ENCODE measurements around the gene SEPHS1. TPM values are rescaled to one million over a fixed set of nuclear protein-coding genes. Genes with fewer than 3 reads are reported as not detected.

The SEPHS1 gene
- polyA plus RNA-seq, 1 experiment = 76.9 TPM

DNA sequence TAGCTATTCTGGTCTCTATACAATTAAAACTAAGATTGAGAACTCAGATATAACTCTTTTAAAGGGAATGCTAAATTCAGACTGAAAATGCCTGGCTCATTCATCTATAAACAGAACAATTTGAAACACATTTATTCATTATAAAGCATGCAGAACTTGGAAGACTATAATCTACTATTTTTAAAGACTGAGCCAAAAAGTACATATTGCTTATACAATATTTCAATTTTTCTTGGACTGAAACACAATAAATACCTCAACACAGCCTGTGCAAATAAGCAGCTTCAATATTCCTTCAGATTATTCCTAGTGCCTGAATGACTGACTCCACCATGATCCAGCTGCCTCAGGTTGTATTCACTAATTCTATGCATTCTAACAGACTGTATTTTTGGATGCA is 32.7 kb downstream of the SEPHS1 start:
- Histone ChIP-seq H3K27ac (ENCODE audit: low read depth, low read length) (no peak overlapping the region), H3K27me3 (ENCODE audit: control insufficient read depth, insufficient read depth, low read length) (no peaks in the 10 kb centered on the region), H3K4me3 (ENCODE audit: low read depth, low read length) (no peak overlapping the region), H3K9me3 (ENCODE audit: control insufficient read depth, insufficient read depth, low read length) (no peaks in the 10 kb centered on the region)
- DNase-seq (ENCODE audit: low read depth, low spot score) = no peak
- CTCF ChIA-PET = interaction anchor here (0.9 to 1.9 kb wide), 2 partner anchors 13 to 14 kb away, joined by 3 to 7 read pairs; no protein-coding TSS in a partner anchor
- POLR2A ChIA-PET = interaction anchor here (1.0 kb wide), 1 partner anchor 14 kb away, joined by 3 read pairs; no protein-coding TSS in a partner anchor
- TF ChIP-seq CTCF (IDR thresholded peaks at IDR 0.05; ENCODE audit: low read depth, low read length) = no peak

- H3K27ac ChIP-seq (ENCODE audit: low read depth, low read length) = no peak overlapping the region
- ChIA-PET CTCF (interaction anchor here (1.7 kb wide), 1 partner anchor 9 kb away, joined by 7 read pairs; no protein-coding TSS in a partner anchor), POLR2A (no interaction called here)
- H3K27me3 ChIP-seq (ENCODE audit: control insufficient read depth, insufficient read depth, low read length) = no peaks in the 10 kb centered on the region
- no peak for TF ChIP-seq CTCF (IDR thresholded peaks at IDR 0.05; ENCODE audit: low read depth, low read length)
- H3K9me3 ChIP-seq (ENCODE audit: control insufficient read depth, insufficient read depth, low read length) = no peaks in the 10 kb centered on the region
- no peak overlapping the region for H3K4me3 ChIP-seq (ENCODE audit: low read depth, low read length)
- no peak for DNase-seq (ENCODE audit: low read depth, low spot score)
Measured at GRCh38 chr10:13311177-13311575, 36.9 kb downstream of the SEPHS1 start.

DNA sequence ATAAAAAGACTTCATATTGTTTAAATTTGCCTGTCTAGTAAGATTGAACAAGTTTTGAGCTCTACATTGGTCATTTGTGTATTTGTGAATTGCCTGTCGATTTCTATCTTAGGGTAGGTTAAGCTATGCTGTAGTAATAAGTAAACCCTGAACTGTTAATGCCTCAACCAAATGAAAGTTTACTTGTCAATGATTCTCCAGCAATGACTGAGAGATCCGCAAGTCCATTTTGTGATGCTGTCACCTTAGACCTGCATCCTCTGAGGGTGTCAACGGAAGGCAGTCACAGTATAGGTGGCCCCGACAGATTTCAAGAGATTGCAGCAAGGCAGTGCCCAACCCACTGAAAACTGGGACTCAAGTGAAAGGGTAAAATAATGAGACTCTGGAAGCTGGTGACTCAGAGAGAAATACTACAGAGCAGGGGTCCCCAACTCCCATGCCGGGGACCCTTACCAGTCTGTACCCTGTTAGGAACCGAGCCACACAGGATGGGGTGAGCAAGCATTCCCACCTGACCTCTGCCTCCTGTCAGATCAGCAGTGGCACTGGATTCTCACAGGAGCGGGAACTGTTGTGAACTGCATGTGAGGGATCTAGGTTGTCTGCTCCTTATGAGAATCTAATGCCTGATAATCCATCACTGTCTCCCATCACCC is 37.4 kb downstream of the SEPHS1 start:
- DNase-seq (ENCODE audit: low read depth, low spot score) = no peak
- ChIA-PET POLR2A (no interaction called here), CTCF (interaction anchor here (1.7 kb wide), 1 partner anchor 8 kb away, joined by 7 read pairs; no protein-coding TSS in a partner anchor)
- no peaks in the 10 kb centered on the region for H3K9me3 ChIP-seq (ENCODE audit: control insufficient read depth, insufficient read depth, low read length)
- no peak overlapping the region for H3K4me3 ChIP-seq (ENCODE audit: low read depth, low read length)
- no peak overlapping the region for H3K27ac ChIP-seq (ENCODE audit: low read depth, low read length)
- no peak for TF ChIP-seq CTCF (IDR thresholded peaks at IDR 0.05; ENCODE audit: low read depth, low read length)
- H3K27me3 ChIP-seq (ENCODE audit: control insufficient read depth, insufficient read depth, low read length) = no peaks in the 10 kb centered on the region

GRCh38 chr10:13309792-13310191 is 38.3 kb downstream of the SEPHS1 start:
- H3K9me3 ChIP-seq (ENCODE audit: control insufficient read depth, insufficient read depth, low read length) = no peaks in the 10 kb centered on the region
- no peak overlapping the region for H3K4me3 ChIP-seq (ENCODE audit: low read depth, low read length)
- no peaks in the 10 kb centered on the region for H3K27me3 ChIP-seq (ENCODE audit: control insufficient read depth, insufficient read depth, low read length)
- TF ChIP-seq CTCF (IDR thresholded peaks at IDR 0.05; ENCODE audit: low read depth, low read length) = no peak
- POLR2A ChIA-PET = no interaction called here
- CTCF ChIA-PET = interaction anchor here (1.7 kb wide), 1 partner anchor 7 kb away, joined by 7 read pairs; no protein-coding TSS in a partner anchor
- no peak overlapping the region for H3K27ac ChIP-seq (ENCODE audit: low read depth, low read length)
- DNase-seq (ENCODE audit: low read depth, low spot score) = no peak

- no peak overlapping the region for H3K4me3 ChIP-seq (ENCODE audit: low read depth, low read length)
- no peak for DNase-seq (ENCODE audit: low read depth, low spot score)
- no peaks in the 10 kb centered on the region for H3K27me3 ChIP-seq (ENCODE audit: control insufficient read depth, insufficient read depth, low read length)
- ChIA-PET POLR2A (no interaction called here), CTCF (interaction anchor here (0.6 kb wide), 2 partner anchors 63 to 1052 kb away, joined by 3 to 7 read pairs; no protein-coding TSS in a partner anchor)
- H3K9me3 ChIP-seq (ENCODE audit: control insufficient read depth, insufficient read depth, low read length) = no peaks in the 10 kb centered on the region
- no peak for TF ChIP-seq CTCF (IDR thresholded peaks at IDR 0.05; ENCODE audit: low read depth, low read length)
- no peak overlapping the region for H3K27ac ChIP-seq (ENCODE audit: low read depth, low read length)
Measured at GRCh38 chr10:13308096-13308495, 40.0 kb downstream of the SEPHS1 start.

Measured in AG04450 (cell line).